SK-N-SH treated with all-trans-retinoic acid at 6 μM for 48 hours (cell line): ENCODE data around the gene EMC6.

Experiments used
- ATAC-seq: fragments of 200-7000 bp; cut with Tn5 transposase; 3 replicates; pipeline ENCODE4 v1.9.1; 2020; ENCODE audit warnings: mild to moderate bottlenecking, moderate library complexity
- ARNTL ChIP-seq: fragments of 450-650 bp; formaldehyde crosslinking; IDR thresholded peaks from 2 replicates; pipeline ENCODE4 v1.5.0; 2020; ENCODE audit warnings: low read depth, mild to moderate bottlenecking, moderate library complexity, borderline replicate concordance
- BACH2 ChIP-seq: fragments of 250-450 bp; sonication (Bioruptor Pico); IDR thresholded peaks from 2 replicates; pipeline ENCODE4 v1.9.0; 2021; ENCODE audit warnings: mild to moderate bottlenecking, borderline replicate concordance
- CREB5 ChIP-seq: fragments of 250-450 bp; sonication (Bioruptor Pico); IDR thresholded peaks from 2 replicates; pipeline ENCODE4 v1.5.1; 2020; ENCODE audit warnings: low read depth, mild to moderate bottlenecking, moderate library complexity
- CSDC2 ChIP-seq: fragments of 250-450 bp; sonication (Bioruptor Pico); IDR thresholded peaks from 2 replicates; pipeline ENCODE4 v1.5.0; 2020; ENCODE audit warnings: mild to moderate bottlenecking, moderate library complexity
- CSRNP3 ChIP-seq: fragments of 250-450 bp; sonication (Bioruptor Pico); IDR thresholded peaks from 2 replicates; pipeline ENCODE4 v1.5.1; 2021; ENCODE audit warnings: mild to moderate bottlenecking, moderate library complexity
- ESRRG ChIP-seq: fragments of 250-450 bp; sonication (Bioruptor Pico); IDR thresholded peaks from 2 replicates; pipeline ENCODE4 v1.6.1; 2021; ENCODE audit warnings: mild to moderate bottlenecking
- ISL1 ChIP-seq: fragments of 250-450 bp; sonication (Bioruptor Pico); IDR thresholded peaks from 2 replicates; pipeline ENCODE4 v2.1.2; 2022; ENCODE audit warnings: mild to moderate bottlenecking, moderate library complexity
- OSR1 ChIP-seq: fragments of 250-450 bp; sonication (Bioruptor Pico); IDR thresholded peaks from 2 replicates; pipeline ENCODE4 v1.8.0; 2022; ENCODE audit warnings: moderate library complexity, mild to moderate bottlenecking, inconsistent platforms
- PATZ1 ChIP-seq: fragments of 250-450 bp; sonication (Bioruptor Pico); IDR thresholded peaks from 2 replicates; pipeline ENCODE4 v1.8.0; 2020; ENCODE audit warnings: mild to moderate bottlenecking, moderate library complexity, borderline replicate concordance
- POU6F1 ChIP-seq: fragments of 250-450 bp; sonication (Bioruptor Pico); IDR thresholded peaks from 2 replicates; pipeline ENCODE4 v1.8.0; 2021; ENCODE audit warnings: low read depth, mild to moderate bottlenecking, moderate library complexity, borderline replicate concordance
- PPARA ChIP-seq: fragments of 250-450 bp; sonication (Bioruptor Pico); IDR thresholded peaks from 2 replicates; pipeline ENCODE4 v1.5.0; 2020; ENCODE audit warnings: mild to moderate bottlenecking, borderline replicate concordance
- RARB ChIP-seq: fragments of 250-450 bp; sonication (Bioruptor Pico); IDR thresholded peaks from 2 replicates; pipeline ENCODE4 v1.8.0; 2021; ENCODE audit warnings: mild to moderate bottlenecking, moderate library complexity
- TCF4 ChIP-seq: fragments of 250-450 bp; sonication (Bioruptor Pico); IDR thresholded peaks from 2 replicates; pipeline ENCODE4 v1.8.0; 2021; ENCODE audit warnings: mild to moderate bottlenecking, moderate library complexity, borderline replicate concordance
- TOX ChIP-seq: fragments of 250-450 bp; sonication (Bioruptor Pico); IDR thresholded peaks from 2 replicates; pipeline ENCODE4 v1.8.0; 2021; ENCODE audit warnings: mild to moderate bottlenecking, moderate library complexity, borderline replicate concordance
- TSHZ2 ChIP-seq: fragments of 250-450 bp; sonication (Bioruptor Pico); IDR thresholded peaks from 2 replicates; pipeline ENCODE4 v1.5.0; 2020; ENCODE audit warnings: mild to moderate bottlenecking, moderate library complexity
- ZC3H10 ChIP-seq: fragments of 250-450 bp; sonication (Bioruptor Pico); IDR thresholded peaks from 2 replicates; pipeline ENCODE4 v1.5.1; 2021; ENCODE audit warnings: mild to moderate bottlenecking, moderate library complexity
- ZFP3 ChIP-seq: fragments of 250-450 bp; sonication (Bioruptor Pico); IDR thresholded peaks from 2 replicates; pipeline ENCODE4 v1.5.0; 2020; ENCODE audit warnings: mild to moderate bottlenecking, moderate library complexity
- ZFP30 ChIP-seq: fragments of 450-650 bp; formaldehyde crosslinking; IDR thresholded peaks from 2 replicates; pipeline ENCODE4 v1.5.0; 2022; ENCODE audit warnings: mild to moderate bottlenecking, moderate library complexity
- ZNF565 ChIP-seq: fragments of 450-650 bp; formaldehyde crosslinking; conservative IDR thresholded peaks from 2 replicates; pipeline ENCODE4 v1.5.0; 2020; ENCODE audit warnings: low read depth, mild to moderate bottlenecking, moderate library complexity
- ZNF70 ChIP-seq: fragments of 450-650 bp; formaldehyde crosslinking; IDR thresholded peaks from 2 replicates; pipeline ENCODE4 v1.5.0; 2020; ENCODE audit warnings: mild to moderate bottlenecking, moderate library complexity
- ZNF8 ChIP-seq: fragments of 450-650 bp; formaldehyde crosslinking; IDR thresholded peaks from 2 replicates; pipeline ENCODE4 v1.5.0; 2020; ENCODE audit warnings: mild to moderate bottlenecking, moderate library complexity

Gene EMC6

DNA sequence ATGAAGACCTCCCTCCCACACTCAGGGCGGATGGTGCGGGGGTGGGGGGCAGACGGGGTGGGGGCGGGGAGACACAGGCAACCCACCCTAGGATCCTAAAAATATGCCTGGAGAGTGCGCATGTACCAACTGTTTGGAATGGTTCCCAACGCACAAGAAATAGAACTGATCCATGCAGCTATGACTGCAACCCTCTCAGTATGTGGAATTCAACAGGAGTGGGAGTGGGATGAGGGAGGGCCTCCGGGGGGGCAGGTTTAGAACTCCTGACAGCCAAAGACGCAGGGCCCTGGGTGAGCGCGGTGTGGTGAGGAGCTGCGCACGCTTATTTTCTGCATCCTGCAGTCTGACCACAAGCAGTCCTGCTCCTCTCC lies 28.5 kb downstream of the EMC6 start:
- ATAC-seq = no peak

GRCh38 chr17:3698139-3698538 lies 29.5 kb downstream of the EMC6 start:
- ATAC-seq = no peak
- no peak for TF ChIP-seq ZNF70
- no peak for TF ChIP-seq PATZ1 (CRISPR knock-in tag)
- TF ChIP-seq RARB (CRISPR knock-in tag) = no peak
- TF ChIP-seq POU6F1 (CRISPR knock-in tag) = no peak
- TF ChIP-seq ARNTL (CRISPR knock-in tag) = no peak
- TF ChIP-seq ZFP30 (CRISPR knock-in tag) = no peak
- no peak for TF ChIP-seq TOX (CRISPR knock-in tag)
- no peak for TF ChIP-seq ZC3H10 (CRISPR knock-in tag)
- no peak for TF ChIP-seq ISL1
- no peak for TF ChIP-seq BACH2 (CRISPR knock-in tag)
- TF ChIP-seq CSDC2 (CRISPR knock-in tag) = no peak
- no peak for TF ChIP-seq ZNF565 (CRISPR knock-in tag)
- TF ChIP-seq ESRRG (CRISPR knock-in tag) = no peak
- TF ChIP-seq ZNF8 (CRISPR knock-in tag) = no peak
- TF ChIP-seq CREB5 = no peak
- no peak for TF ChIP-seq PPARA

More for the DNA sequence above, 28.5 kb downstream of the EMC6 start:
- TF ChIP-seq PPARA = no peak
- no peak for TF ChIP-seq ZNF8 (CRISPR knock-in tag)
- no peak for TF ChIP-seq ZFP3 (CRISPR knock-in tag)
- no peak for TF ChIP-seq TSHZ2 (CRISPR knock-in tag)
- TF ChIP-seq TCF4 (CRISPR knock-in tag) = no peak
- no peak for TF ChIP-seq CSRNP3 (CRISPR knock-in tag)
- TF ChIP-seq POU6F1 (CRISPR knock-in tag) = no peak
- TF ChIP-seq CREB5 = no peak
- TF ChIP-seq OSR1 = no peak
- TF ChIP-seq CSDC2 (CRISPR knock-in tag) = no peak
- TF ChIP-seq, all 23 proteins: peak for 0
